Left lung (tissue), 8 donors: ENCODE results near the gene EZH2. TPM values are rescaled to one million over a fixed set of nuclear protein-coding genes. Genes with fewer than 3 reads are reported as not detected.

Experiments used
- polyA plus RNA-seq, 6 donors: library from polyadenylated mRNA; unstranded; fragments of 120-200 nt; gene quantifications; one replicate each; pipeline ENCODE4 v1.2.1, GENCODE V29; 2013; ENCODE audit not compliant: insufficient read length in 6 of 6
- total RNA-seq, 2 donors: library from RNA; stranded (reverse); fragmentation: NEBNext Ultra II Directional; extraction: Animal tissue kit (Norgen Biotek cat#: 25700); gene quantifications; one replicate each; pipeline ENCODE4 v1.2.1, GENCODE V29; 2021
- donor health status: DM: no; HTN: yes; CAD: no.
- donor health status: DM: no; HTN: no; CAD: no.

The EZH2 gene
- total and polyA plus RNA-seq, 8 donors = 7.2 to 56.3 (median 41.8) TPM

Other genes starting within 250 kb of the EZH2 start
- 10 to 100 TPM; 32.5 to 43.1 TPM for gene CUL1, start 185.4 kb downstream of the EZH2 start, total RNA-seq
- gene CUL1, start 185.4 kb downstream of the EZH2 start, polyA plus RNA-seq = 10 to 100 TPM; 53.1 to 59.7 (median 58.8) TPM
- gene PDIA4, start 144.2 kb upstream of the EZH2 start, total RNA-seq = 100 to 1,000 TPM; 204 to 239 TPM
- 100 to 1,000 TPM; 136 to 176 (median 168) TPM for gene PDIA4, start 144.2 kb upstream of the EZH2 start, polyA plus RNA-seq
- 1 to 10 TPM; 5.2 to 6.9 TPM for gene ZNF786, start 206.4 kb upstream of the EZH2 start, total RNA-seq
- gene ZNF786, start 206.4 kb upstream of the EZH2 start, polyA plus RNA-seq = 1 to 10 TPM; 6.4 to 8.7 (median 7.1) TPM
- gene ZNF425, start 242.0 kb upstream of the EZH2 start, total RNA-seq = 1 to 10 TPM; 1.3 to 1.5 TPM
- 1 to 10 TPM; 4.0 to 5.4 (median 4.6) TPM for gene ZNF425, start 242.0 kb upstream of the EZH2 start, polyA plus RNA-seq